H1 (cell line): ENCODE results near the gene TMEM107. TPM values are rescaled to one million over a fixed set of nuclear protein-coding genes. Genes with fewer than 3 reads are reported as not detected.

ENCODE experiments used
- CTCF ChIA-PET: fragments of 300-600 bp; sonication (Branson Sonifier 250); formaldehyde crosslinking; loops from one replicate; lab custom pipeline; 2021; ENCODE audit not compliant: partially characterized antibody; lab: Charles Lee
- POLR2A ChIA-PET: fragments of 300-600 bp; sonication (Branson Sonifier 250); formaldehyde crosslinking; loops from one replicate; lab custom pipeline; 2021; ENCODE audit warnings: inconsistent platforms; ENCODE audit not compliant: partially characterized antibody; lab: Charles Lee
- DNase-seq, 2 experiments: peaks; one replicate each; pipeline versions ENCODE4 v3.0.0 to v3.0.0-alpha.2; 2010 to 2022; ENCODE audit warnings: low spot score in 2 of 2, low read depth in 1 of 2, mixed read lengths in 1 of 2
- FAIRE-seq: peaks from 2 replicates; lab custom pipeline; 2011; peaks lifted over from hg19 to GRCh38; lab: Jason Lieb, UNC
- H2AFZ ChIP-seq: 2 replicates; pipeline ENCODE4 v1.8.1; 2012; ENCODE audit warnings: low read length, inconsistent platforms
- H2AK5ac ChIP-seq: 2 replicates; pipeline ENCODE4 v1.6.1; 2013; ENCODE audit warnings: low read depth, low read length
- H2BK120ac ChIP-seq: replicated peaks from 2 replicates; pipeline ENCODE3; 2013; ENCODE audit warnings: low read depth, low read length, inconsistent platforms
- H2BK12ac ChIP-seq: 2 replicates; pipeline ENCODE4 v1.6.1; 2013; ENCODE audit warnings: low read depth, low read length
- H2BK15ac ChIP-seq: 2 replicates; pipeline ENCODE4 v1.6.1; 2013; ENCODE audit warnings: low read length
- H2BK20ac ChIP-seq: 2 replicates; pipeline ENCODE4 v1.6.1; 2013; ENCODE audit warnings: low read length
- H2BK5ac ChIP-seq: 2 replicates; pipeline ENCODE4 v1.6.1; 2013; ENCODE audit warnings: low read depth, low read length
- H3K14ac ChIP-seq: 2 replicates; pipeline ENCODE4 v1.6.1; 2013; ENCODE audit warnings: inconsistent platforms; ENCODE audit not compliant: insufficient read length
- H3K18ac ChIP-seq: 2 replicates; pipeline ENCODE4 v1.6.1; 2013; ENCODE audit warnings: low read length; ENCODE audit errors: extremely low read depth
- H3K23ac ChIP-seq: 2 replicates; pipeline ENCODE4 v1.6.1; 2013; ENCODE audit warnings: inconsistent platforms; ENCODE audit not compliant: insufficient read length
- H3K23me2 ChIP-seq: 2 replicates; pipeline ENCODE4 v1.6.1; 2013; ENCODE audit warnings: low read depth, low read length
- H3K27ac ChIP-seq: 2 replicates; pipeline ENCODE4 v1.6.1; 2011; ENCODE audit warnings: low read depth, low read length, inconsistent platforms
- H3K27me3 ChIP-seq, 4 experiments: replicated peaks in 1 of 4; 1 replicate in 1 of 4; 2 replicates in 3 of 4; pipeline versions ENCODE4 v1.6.1 to v1.8.1; 2011 to 2013; ENCODE audit warnings: low read length in 3 of 4, mild to moderate bottlenecking in 3 of 4, inconsistent platforms in 2 of 4, mixed read lengths in 2 of 4, moderate library complexity in 1 of 4; ENCODE audit not compliant: control insufficient read depth in 3 of 4, insufficient read depth in 3 of 4; ENCODE audit errors: extremely low read depth in 1 of 4
- H3K36me3 ChIP-seq, 4 experiments: 2 replicates each; pipeline versions ENCODE4 v1.6.1 to v1.8.1; 2011 to 2013; ENCODE audit warnings: mild to moderate bottlenecking in 4 of 4, low read length in 3 of 4, moderate library complexity in 2 of 4, control low read depth in 1 of 4, inconsistent platforms in 1 of 4; ENCODE audit not compliant: insufficient read depth in 4 of 4, control insufficient read depth in 2 of 4
- H3K4ac ChIP-seq: replicated peaks from 2 replicates; pipeline ENCODE3; 2013; ENCODE audit warnings: low read length, low read depth, mixed read lengths, inconsistent platforms; ENCODE audit not compliant: insufficient read length
- H3K4me1 ChIP-seq, 4 experiments: replicated peaks in 1 of 4; 1 replicate in 1 of 4; 2 replicates in 3 of 4; pipeline versions ENCODE4 v1.6.1 to v1.8.1; 2011 to 2013; ENCODE audit warnings: low read length in 3 of 4, inconsistent platforms in 2 of 4, mixed read lengths in 1 of 4; ENCODE audit not compliant: insufficient read depth in 4 of 4, control insufficient read depth in 3 of 4
- H3K4me2 ChIP-seq, 2 experiments: 2 replicates each; pipeline versions ENCODE4 v1.6.1 to v1.8.1; 2011 to 2013; ENCODE audit warnings: low read depth in 2 of 2, low read length in 2 of 2, control low read depth in 1 of 2, inconsistent platforms in 1 of 2, mild to moderate bottlenecking in 1 of 2; ENCODE audit not compliant: insufficient read depth in 1 of 2
- H3K4me3 ChIP-seq, 4 experiments: fragments of 200-600, 300-600 bp in 1 of 4; sonication (generic), shearing (Covaris generic), sonication (Bioruptor Twin) in 1 of 4; 2 replicates each; pipeline versions ENCODE4 v1.5.1 to v1.8.1; 2011 to 2016; ENCODE audit warnings: low read length in 4 of 4, low read depth in 3 of 4, control low read depth in 2 of 4, inconsistent platforms in 2 of 4, mild to moderate bottlenecking in 2 of 4, mixed read lengths in 1 of 4, moderate library complexity in 1 of 4; ENCODE audit not compliant: insufficient read depth in 2 of 4; ENCODE audit errors: extremely low read depth in 1 of 4
- H3K56ac ChIP-seq: replicated peaks from 2 replicates; pipeline ENCODE3; 2013; ENCODE audit warnings: low read depth, mild to moderate bottlenecking, mixed read lengths, low read length, inconsistent platforms; ENCODE audit not compliant: insufficient read length
- H3K79me1 ChIP-seq: 2 replicates; pipeline ENCODE4 v1.6.1; 2013; ENCODE audit warnings: low read depth, low read length, control low read depth
- H3K79me2 ChIP-seq, 2 experiments: 2 replicates each; pipeline versions ENCODE4 v1.6.1 to v1.8.1; 2012 to 2013; ENCODE audit warnings: low read length in 2 of 2, mild to moderate bottlenecking in 2 of 2, inconsistent platforms in 1 of 2; ENCODE audit not compliant: insufficient read depth in 2 of 2, control insufficient read depth in 1 of 2
- H3K9ac ChIP-seq, 4 experiments: replicated peaks in 1 of 4; 1 replicate in 1 of 4; 2 replicates in 3 of 4; pipeline versions ENCODE4 v1.6.1 to v1.8.1; 2011 to 2013; ENCODE audit warnings: low read depth in 3 of 4, low read length in 3 of 4, control low read depth in 2 of 4, mild to moderate bottlenecking in 2 of 4, moderate library complexity in 2 of 4, inconsistent platforms in 1 of 4; ENCODE audit errors: extremely low read depth in 1 of 4
- H3K9me3 ChIP-seq, 2 experiments: 2 replicates each; pipeline versions ENCODE4 v1.6.1 to v1.8.1; 2012 to 2013; ENCODE audit warnings: mild to moderate bottlenecking in 2 of 2, moderate library complexity in 2 of 2, control low read depth in 1 of 2, inconsistent platforms in 1 of 2, low read depth in 1 of 2, low read length in 1 of 2, mixed read lengths in 1 of 2; ENCODE audit not compliant: insufficient read depth in 2 of 2
- H4K20me1 ChIP-seq, 2 experiments: replicated peaks in 1 of 2; 2 replicates each; pipeline versions ENCODE3 to v1.8.1; 2011 to 2013; ENCODE audit warnings: inconsistent platforms in 2 of 2, low read length in 2 of 2, mild to moderate bottlenecking in 1 of 2; ENCODE audit not compliant: insufficient read depth in 2 of 2, control insufficient read depth in 1 of 2
- H4K5ac ChIP-seq: 2 replicates; pipeline ENCODE4 v1.6.1; 2013; ENCODE audit warnings: low read length, low read depth, mixed read lengths, inconsistent platforms; ENCODE audit not compliant: insufficient read length
- H4K8ac ChIP-seq: 2 replicates; pipeline ENCODE4 v1.8.0; 2013; ENCODE audit warnings: mild to moderate bottlenecking, moderate library complexity, low read length, inconsistent platforms; ENCODE audit not compliant: insufficient read depth; ENCODE audit errors: extremely low read depth
- H4K91ac ChIP-seq: replicated peaks from 2 replicates; pipeline ENCODE3; 2013; ENCODE audit warnings: low read length, mixed read lengths, inconsistent platforms; ENCODE audit not compliant: insufficient read length
- ASH2L ChIP-seq: fragments of 200-600, 300-600 bp; sonication (generic); IDR thresholded peaks from one replicate; pipeline ENCODE4 v1.7.1; 2017; ENCODE audit warnings: low read length
- BACH1 ChIP-seq: IDR thresholded peaks from 2 replicates; pipeline ENCODE4 v1.6.1; 2012; ENCODE audit warnings: low read length, improper control_type of control experiment
- EGR1 ChIP-seq: IDR thresholded peaks from 2 replicates; pipeline ENCODE4 v1.6.1; 2011; ENCODE audit warnings: low read depth, low read length, borderline replicate concordance
- HDAC2 ChIP-seq, 2 experiments: fragments of 300-600 bp in 1 of 2; sonication (generic) in 1 of 2; IDR thresholded peaks; 2 replicates each; pipeline ENCODE4 v1.6.1; 2011 to 2012; ENCODE audit warnings: low read depth in 2 of 2, low read length in 2 of 2, mild to moderate bottlenecking in 2 of 2, moderate library complexity in 2 of 2, borderline replicate concordance in 1 of 2, inconsistent platforms in 1 of 2
- JUND ChIP-seq: IDR thresholded peaks from 2 replicates; pipeline ENCODE4 v1.6.1; 2011; ENCODE audit warnings: mild to moderate bottlenecking, improper control_type of control experiment, low read length
- NANOG ChIP-seq: IDR thresholded peaks from 2 replicates; pipeline ENCODE4 v1.6.1; 2011; ENCODE audit warnings: low read length, low read depth, mild to moderate bottlenecking, inconsistent platforms; ENCODE audit not compliant: insufficient read depth, poor library complexity, severe bottlenecking
- RXRA ChIP-seq: IDR thresholded peaks from 2 replicates; pipeline ENCODE4 v1.6.1; 2011; ENCODE audit warnings: low read depth, mild to moderate bottlenecking, low read length, moderate library complexity; ENCODE audit not compliant: insufficient read depth
- SP4 ChIP-seq: IDR thresholded peaks from 2 replicates; pipeline ENCODE4 v1.6.1; 2012; ENCODE audit warnings: low read length, inconsistent platforms
- WGBS, 2 experiments: shearing (Covaris generic) in 1 of 2; methylation state at CpG; one replicate each; pipeline versions ENCODE4 v1.1.6 to v1.1.7; 2013 to 2015; ENCODE audit warnings: low lambda C conversion rate in 2 of 2, mixed read lengths in 2 of 2, inconsistent platforms in 1 of 2, low coverage in 1 of 2, missing lambda C conversion rate in 1 of 2; ENCODE audit not compliant: insufficient replicate concordance in 2 of 2, insufficient coverage in 1 of 2, insufficient read length in 1 of 2; ENCODE audit errors: extremely low coverage in 1 of 2, missing lambda C conversion rate in 1 of 2; 5-methylcytosine and 5-hydroxymethylcytosine counted together
- polyA plus RNA-seq, 7 experiments: library from polyadenylated mRNA; depleted of rRNA in 3 of 7; stranded (reverse) in 5 of 7; unstranded in 2 of 7; fragments of >200 nt in 5 of 7; fragments of 200-250 nt in 2 of 7; gene quantifications; 1 replicate in 5 of 7; 2 replicates in 1 of 7; 4 replicates in 1 of 7; pipeline versions ENCODE4 v1.2.1 to v1.2.3, GENCODE V29; 2011 to 2013; ENCODE audit warnings: missing spikeins in 2 of 7, mixed read lengths in 2 of 7
- total RNA-seq: library from RNA; stranded (reverse); fragmentation: NEBNext Ultra II Directional; extraction: Animal tissue kit (Norgen Biotek cat#: 25700); gene quantifications from 2 replicates; pipeline ENCODE4 v1.2.1, GENCODE V29; 2021

The TMEM107 gene
- total and polyA plus RNA-seq, 2 of the 8 experiments (the other 6 are each of a cell fraction or from before 2014, with no cell fraction given): 17.3 to 21.5 TPM

DNA sequence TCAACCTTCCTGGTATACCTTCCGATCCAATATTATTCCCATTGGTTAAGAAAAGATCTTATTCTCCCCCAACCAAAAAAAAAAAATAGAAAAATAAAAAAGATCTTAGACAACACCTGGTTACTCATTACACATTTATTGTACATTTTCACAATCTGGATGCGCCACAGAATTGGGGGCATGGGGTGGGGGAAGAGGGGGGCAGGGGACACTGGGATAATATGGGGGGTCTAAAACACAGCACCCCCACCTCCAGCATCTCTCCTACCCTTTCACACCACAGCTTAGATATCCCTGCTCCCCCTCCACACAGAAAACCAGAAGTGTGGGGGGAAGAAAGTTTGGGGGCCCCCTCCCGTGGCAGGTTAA, 17.2 kb downstream of the TMEM107 start:
- ChIA-PET POLR2A (interaction anchor here (0.9 to 15.7 kb wide), 6 partner anchors 9 to 66 kb away, joined by 3 to 289 read pairs (median 28); partner anchors contain the start of genes ALOXE3, HES7 and TMEM107), CTCF (interaction anchor here (0.6 to 10.3 kb wide), 22 partner anchors 8 to 284 kb away, joined by 3 to 133 read pairs (median 4); partner anchors contain the start of genes ALOXE3, HES7 and TMEM107)
- DNase-seq: no peak
- H4K8ac ChIP-seq: no peak overlapping the region
- H3K23me2 ChIP-seq: peaks cover 26% of the 10 kb centered on the region
- H3K23ac ChIP-seq: no peak overlapping the region
- no peak overlapping the region for H4K91ac ChIP-seq
- H3K4me2 ChIP-seq: no peak overlapping the region
- no peak overlapping the region for H2BK120ac ChIP-seq
- no peak overlapping the region for H4K5ac ChIP-seq
- peaks cover 0 to 15% of the 10 kb centered on the region in 2 experiments; a peak in 2 of 4 replicates for H3K79me2 ChIP-seq
- no peaks in the 10 kb centered on the region for H3K9me3 ChIP-seq
- H4K20me1 ChIP-seq: peaks cover 8 to 9% of the 10 kb centered on the region in 2 experiments
- 75% methylated on average over 2 of the region's 3 CpGs; no CpG with 5 or more reads in 1 of the 2 experiments for WGBS, 2 experiments
- H3K4ac ChIP-seq: no peak overlapping the region
- no peak overlapping the region for H3K27ac ChIP-seq
- H2BK20ac ChIP-seq: no peak overlapping the region
- no peak overlapping the region for H2AFZ ChIP-seq
- no peak overlapping the region for H3K14ac ChIP-seq
- peaks cover 0 to 10% (median 5%) of the 10 kb centered on the region in 4 experiments; a peak in 6 of 8 replicates for H3K36me3 ChIP-seq
- H2BK12ac ChIP-seq: no peak overlapping the region
- H3K4me3 ChIP-seq: no peak overlapping the region
- no peak overlapping the region for H2BK15ac ChIP-seq
- peaks cover 8% of the 10 kb centered on the region for H3K79me1 ChIP-seq
- H2BK5ac ChIP-seq: no peak overlapping the region
- no peak overlapping the region for H2AK5ac ChIP-seq
- FAIRE-seq: no peak
- no peaks in the 10 kb centered on the region for H3K27me3 ChIP-seq
- no peak for TF ChIP-seq RXRA
- TF ChIP-seq BACH1: no peak
- TF ChIP-seq JUND: no peak
- no peak for TF ChIP-seq HDAC2 (IDR thresholded peaks at IDR 0.05; ENCODE audit: borderline replicate concordance in 1 of 2, low read depth in 2 of 2, low read length in 2 of 2)
- no peak for TF ChIP-seq NANOG
- no peak for TF ChIP-seq SP4
- TF ChIP-seq ASH2L: no peak
- TF ChIP-seq EGR1: no peak
- H3K56ac ChIP-seq: no peak overlapping the region
- peaks cover 10 to 35% (median 21%) of the 10 kb centered on the region in 4 experiments for H3K4me1 ChIP-seq
- H3K9ac ChIP-seq: no peak overlapping the region
- H3K18ac ChIP-seq: no peak overlapping the region
